ENCODE measurements around the gene PDZD7.

DNA sequence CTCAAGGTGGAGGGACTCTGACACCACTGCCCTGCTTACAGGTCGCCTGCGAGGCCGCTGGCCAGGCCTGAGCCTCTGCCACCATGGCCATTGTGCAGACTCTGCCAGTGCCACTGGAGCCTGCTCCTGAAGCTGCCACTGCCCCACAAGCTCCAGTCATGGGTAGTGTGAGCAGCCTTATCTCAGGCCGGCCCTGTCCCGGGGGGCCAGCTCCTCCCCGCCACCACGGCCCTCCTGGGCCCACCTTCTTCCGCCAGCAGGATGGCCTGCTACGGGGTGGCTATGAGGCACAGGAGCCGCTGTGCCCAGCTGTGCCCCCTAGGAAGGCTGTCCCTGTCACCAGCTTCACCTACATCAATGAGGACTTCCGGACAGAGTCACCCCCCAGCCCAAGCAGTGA is 28.5 kb downstream of the PDZD7 start:
- TF ChIP-seq, protein P1, sequence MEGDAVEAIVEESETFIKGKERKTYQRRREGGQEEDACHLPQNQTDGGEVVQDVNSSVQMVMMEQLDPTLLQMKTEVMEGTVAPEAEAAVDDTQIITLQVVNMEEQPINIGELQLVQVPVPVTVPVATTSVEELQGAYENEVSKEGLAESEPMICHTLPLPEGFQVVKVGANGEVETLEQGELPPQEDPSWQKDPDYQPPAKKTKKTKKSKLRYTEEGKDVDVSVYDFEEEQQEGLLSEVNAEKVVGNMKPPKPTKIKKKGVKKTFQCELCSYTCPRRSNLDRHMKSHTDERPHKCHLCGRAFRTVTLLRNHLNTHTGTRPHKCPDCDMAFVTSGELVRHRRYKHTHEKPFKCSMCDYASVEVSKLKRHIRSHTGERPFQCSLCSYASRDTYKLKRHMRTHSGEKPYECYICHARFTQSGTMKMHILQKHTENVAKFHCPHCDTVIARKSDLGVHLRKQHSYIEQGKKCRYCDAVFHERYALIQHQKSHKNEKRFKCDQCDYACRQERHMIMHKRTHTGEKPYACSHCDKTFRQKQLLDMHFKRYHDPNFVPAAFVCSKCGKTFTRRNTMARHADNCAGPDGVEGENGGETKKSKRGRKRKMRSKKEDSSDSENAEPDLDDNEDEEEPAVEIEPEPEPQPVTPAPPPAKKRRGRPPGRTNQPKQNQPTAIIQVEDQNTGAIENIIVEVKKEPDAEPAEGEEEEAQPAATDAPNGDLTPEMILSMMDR (IDR thresholded peaks at IDR 0.05; ENCODE audit: poor library complexity, severe bottlenecking) = no peak
- TF ChIP-seq POLR2AphosphoS5 (IDR thresholded peaks at IDR 0.05) = no peak
- TF ChIP-seq REST (IDR thresholded peaks at IDR 0.05; ENCODE audit: borderline replicate concordance) = no peak
- TF ChIP-seq EZH2 (IDR thresholded peaks at IDR 0.05; ENCODE audit: borderline replicate concordance, insufficient read depth, low read length, poor library complexity, severe bottlenecking) = no peak

Measured in neural cell (in vitro differentiated cells).